Epithelial cell of alveolus of lung (primary cell): ENCODE measurements around the gene CGRRF1. TPM values are rescaled to one million over a fixed set of nuclear protein-coding genes. Genes with fewer than 3 reads are reported as not detected.

Experiments used
- total RNA-seq: library from RNA; depleted of rRNA; stranded (reverse); fragments of >200 nt; gene quantifications from 2 replicates; pipeline ENCODE4 v1.2.1, GENCODE V29; 2015

CGRRF1 gene, protein sequence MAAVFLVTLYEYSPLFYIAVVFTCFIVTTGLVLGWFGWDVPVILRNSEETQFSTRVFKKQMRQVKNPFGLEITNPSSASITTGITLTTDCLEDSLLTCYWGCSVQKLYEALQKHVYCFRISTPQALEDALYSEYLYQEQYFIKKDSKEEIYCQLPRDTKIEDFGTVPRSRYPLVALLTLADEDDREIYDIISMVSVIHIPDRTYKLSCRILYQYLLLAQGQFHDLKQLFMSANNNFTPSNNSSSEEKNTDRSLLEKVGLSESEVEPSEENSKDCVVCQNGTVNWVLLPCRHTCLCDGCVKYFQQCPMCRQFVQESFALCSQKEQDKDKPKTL
- 11.8 and 18.1 TPM in 2 replicates for total RNA-seq

GRCh38 chr14:54509546-54510501 is at the start of gene CGRRF1:
Gene CGRRF1 (plus strand): TSS chr14:54509906. CDS start chr14:54509960, 54 bp downstream.

DNA sequence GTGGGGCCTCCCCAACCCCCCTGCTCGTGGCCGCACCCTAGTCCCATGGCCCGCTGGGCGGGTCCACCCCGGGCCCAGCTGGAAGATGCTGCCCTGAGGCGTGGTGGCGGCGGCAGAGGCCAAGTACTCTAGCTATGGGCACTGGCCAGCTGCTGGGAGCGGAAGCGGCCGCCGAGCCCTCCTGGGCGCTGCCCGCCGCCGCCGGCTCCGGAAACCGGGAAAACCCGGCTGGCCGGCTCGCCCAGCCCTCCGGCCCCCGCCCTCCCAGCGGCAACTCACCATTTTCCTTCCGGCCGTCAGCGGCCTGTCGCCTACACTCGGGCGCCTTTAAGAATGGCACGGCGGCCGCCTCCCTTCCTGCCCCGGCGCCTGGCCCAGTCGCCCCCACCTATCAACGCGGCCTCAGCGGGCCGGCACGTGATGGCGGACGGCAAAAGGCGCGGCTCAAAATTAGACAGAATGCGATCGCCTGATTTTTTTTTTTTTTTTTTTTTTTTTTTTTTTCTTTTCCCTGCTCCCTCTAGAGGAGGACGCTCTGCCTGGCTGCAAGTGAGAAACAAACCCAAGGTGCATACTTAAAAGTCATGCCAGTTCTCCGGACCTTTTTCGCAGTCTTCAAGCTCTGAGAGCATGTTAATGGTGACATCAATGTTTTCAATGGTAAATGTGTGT is 20.9 kb upstream of the CGRRF1 start, which contains the start of gene GMFB:
Gene GMFB, minus strand, starts transcription at position 335 of the 672 bp plus-strand sequence. Its CDS starts 53 bp downstream, at position 282.

DNA sequence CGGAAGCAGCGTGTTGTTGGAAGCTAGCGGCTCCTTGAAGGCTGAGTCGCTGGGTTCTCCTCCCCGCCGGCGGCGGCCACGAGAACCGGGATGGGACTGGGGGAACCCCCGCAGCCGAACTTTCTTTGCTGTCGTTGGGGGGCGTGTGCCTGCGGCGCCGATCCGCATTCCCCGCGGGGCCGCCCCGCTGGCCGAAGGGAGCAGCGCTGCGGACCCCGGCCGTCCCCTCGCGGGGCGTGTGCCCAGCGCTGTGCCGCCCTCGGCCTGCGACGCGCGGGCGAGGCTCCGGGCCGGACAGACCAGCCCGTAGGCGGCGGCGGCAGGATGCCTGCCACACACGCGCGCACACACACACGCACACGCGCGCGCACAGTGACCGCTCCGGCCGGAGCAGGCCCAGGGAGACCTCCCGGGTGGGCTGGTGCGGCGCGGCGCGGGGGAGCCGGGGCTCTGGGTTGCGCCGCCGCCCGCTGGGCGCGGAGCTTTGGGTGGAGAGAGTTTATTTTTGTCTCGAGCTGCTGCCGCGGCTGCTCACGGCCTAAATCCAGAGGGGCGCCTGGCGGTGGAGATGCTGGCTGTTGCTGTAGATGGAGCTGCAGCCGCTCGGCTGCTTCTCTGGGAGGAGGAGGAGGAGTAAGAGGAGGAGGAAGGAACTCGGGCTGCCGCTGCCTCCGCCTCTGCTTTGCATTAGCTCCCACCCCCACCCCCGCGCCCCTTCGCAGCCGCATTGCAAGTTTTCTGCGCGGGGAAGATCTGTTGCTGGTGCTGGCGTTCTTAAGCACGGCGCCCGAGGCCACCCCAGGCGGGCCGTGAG is 56.9 kb downstream of the CGRRF1 start, which contains the start of gene SAMD4A:
Gene SAMD4A, plus strand, starts transcription at position 719 of the 814 bp plus-strand sequence. CDS start 789 bp downstream, outside the sequence.

Other genes with a start within 250 kb of the CGRRF1 start
- gene CDKN3, start 112.9 kb upstream of the CGRRF1 start, total RNA-seq: 18.4 and 42.9 TPM in 2 replicates
- 192 and 243 TPM in 2 replicates for gene CNIH1, start 68.5 kb upstream of the CGRRF1 start, total RNA-seq
- 52.5 and 60.2 TPM in 2 replicates for gene GMFB, start 20.9 kb upstream of the CGRRF1 start, total RNA-seq
- 8.3 and 12.1 TPM in 2 replicates for gene SAMD4A, start 57.2 kb downstream of the CGRRF1 start, total RNA-seq